ENCODE data around the gene VWA8.
"Not testable (repeated sequence)": the region's sequence is repeated elsewhere in the genome, so short reads cannot be mapped to it uniquely, and the experiment has no call there.

VWA8 gene

DNA sequence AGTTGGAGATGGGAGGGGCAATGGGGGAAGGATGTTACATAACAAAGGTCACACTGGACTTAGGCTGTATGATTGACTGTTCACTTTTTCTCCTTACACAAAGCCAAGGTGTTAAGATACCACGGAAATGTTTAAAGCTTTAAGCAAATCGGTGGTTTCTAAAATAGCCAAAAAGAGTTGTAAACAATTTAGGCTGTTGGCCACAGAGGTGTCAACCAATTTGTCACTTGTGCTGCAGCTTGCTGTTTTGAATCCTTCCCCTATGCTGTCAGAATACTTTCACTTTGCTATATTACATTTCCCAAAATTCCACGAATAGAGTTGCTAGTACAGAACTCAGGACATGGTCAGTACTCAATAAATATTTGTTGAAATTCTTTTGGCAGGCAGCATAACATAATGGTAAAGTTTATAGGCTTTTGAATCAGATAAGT lies 149.3 kb downstream of the VWA8 start:
- DNase-seq (ENCODE audit: low read depth in 3 of 3, low spot score in 1 of 3): no peak

DNA sequence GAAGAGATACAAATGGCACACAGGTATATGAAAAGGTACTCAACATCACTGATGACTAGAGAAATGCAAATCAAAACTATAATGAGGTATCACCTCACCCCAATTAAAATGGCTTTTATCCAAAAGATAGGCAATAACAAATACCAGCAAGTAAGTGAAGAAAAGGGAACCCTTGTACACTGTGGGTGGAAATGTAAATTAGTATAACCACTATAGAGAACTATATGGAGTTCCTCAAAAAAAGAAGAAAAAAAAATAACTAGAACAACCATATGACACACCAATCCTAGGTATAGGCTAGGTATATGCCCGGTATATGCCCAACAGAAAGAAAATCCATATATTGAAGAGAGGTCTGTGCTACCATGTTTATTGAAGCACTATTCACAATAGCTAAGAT lies 150.9 kb downstream of the VWA8 start:
- DNase-seq (ENCODE audit: low read depth in 3 of 3, low spot score in 1 of 3): no peak

DNA sequence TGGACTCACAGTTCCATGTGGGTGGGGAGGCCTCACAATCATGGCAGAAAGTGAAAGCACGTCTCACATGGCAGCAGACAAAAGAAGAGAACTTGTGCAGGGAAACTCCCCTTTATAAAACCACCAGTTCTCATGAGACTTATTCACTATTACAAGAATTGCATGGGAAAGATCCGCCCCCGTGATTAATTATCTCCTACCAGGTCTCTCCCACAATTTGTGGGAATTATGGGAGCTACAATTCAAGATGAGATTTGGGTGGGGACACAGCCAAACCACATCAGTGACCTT lies 157.5 kb downstream of the VWA8 start:
- not testable (repeated sequence) for DNase-seq (ENCODE audit: low read depth in 3 of 3, low spot score in 1 of 3)

DNA sequence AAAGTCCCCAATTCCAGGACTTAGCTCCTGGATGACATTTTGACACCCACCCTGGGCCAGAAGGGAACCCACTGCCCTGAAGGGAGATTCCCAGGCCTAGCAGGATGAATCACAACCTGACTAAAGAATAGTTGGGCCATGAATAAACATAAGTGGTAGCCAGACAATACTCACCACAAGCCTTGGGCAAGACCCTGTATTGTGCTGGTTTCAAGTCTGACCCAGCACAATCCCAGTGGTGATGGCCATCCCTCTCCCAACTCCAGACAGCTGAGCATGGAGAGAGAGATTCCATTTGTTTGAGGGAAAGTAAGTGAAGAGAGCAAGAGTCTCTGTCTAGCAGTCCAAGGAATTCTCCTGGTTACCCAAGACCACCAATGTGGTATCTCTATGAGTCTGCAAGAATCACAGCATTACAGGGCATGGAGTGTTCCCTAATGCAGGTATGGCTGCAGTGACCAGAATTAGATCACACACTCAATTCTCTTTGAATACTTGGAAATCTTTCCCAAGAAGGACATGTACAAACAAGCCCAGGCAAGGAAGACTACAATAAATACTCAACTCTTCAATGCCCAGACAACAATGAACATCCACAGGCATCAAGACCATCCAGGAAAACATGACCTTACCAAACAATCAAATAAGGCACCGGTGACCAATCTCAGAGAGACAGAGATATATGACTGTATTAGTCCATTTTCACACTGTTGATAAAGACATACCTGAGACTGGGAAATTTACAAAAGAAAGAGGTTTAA lies 158.0 kb downstream of the VWA8 start:
- DNase-seq (ENCODE audit: low read depth in 3 of 3, low spot score in 1 of 3): no peak

DNA sequence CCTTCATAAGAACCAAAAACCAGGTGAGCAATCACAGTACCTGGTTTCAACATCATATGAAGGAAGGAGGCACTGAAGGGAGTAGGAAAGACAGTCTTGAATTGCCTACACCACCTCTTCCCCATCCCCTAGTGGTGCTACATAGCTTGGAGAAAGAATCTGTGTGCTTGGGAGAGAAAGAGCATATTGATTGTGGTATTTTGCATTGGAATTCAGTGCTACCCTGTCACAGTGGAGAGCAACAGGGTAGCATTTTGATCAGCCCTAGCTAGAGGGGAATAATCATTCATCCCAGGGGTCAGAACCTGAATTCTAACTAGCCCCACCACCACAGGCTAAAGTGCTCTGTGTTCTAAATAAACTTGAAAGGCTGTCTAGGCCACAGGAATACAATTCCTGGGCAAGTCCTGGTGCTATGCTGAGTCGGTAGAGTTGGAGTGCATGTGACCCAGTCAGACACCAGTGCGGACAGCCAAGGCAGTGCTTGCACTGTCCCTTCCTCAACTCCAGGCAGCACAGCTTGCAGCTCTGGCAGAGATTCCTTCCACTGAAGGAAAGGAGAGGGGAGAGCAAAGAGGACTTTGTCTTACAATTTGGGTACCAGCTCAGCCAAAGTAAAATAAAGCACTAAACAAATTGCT lies 158.7 kb downstream of the VWA8 start:
- no peak for DNase-seq (ENCODE audit: low read depth in 3 of 3, low spot score in 1 of 3)

DNA sequence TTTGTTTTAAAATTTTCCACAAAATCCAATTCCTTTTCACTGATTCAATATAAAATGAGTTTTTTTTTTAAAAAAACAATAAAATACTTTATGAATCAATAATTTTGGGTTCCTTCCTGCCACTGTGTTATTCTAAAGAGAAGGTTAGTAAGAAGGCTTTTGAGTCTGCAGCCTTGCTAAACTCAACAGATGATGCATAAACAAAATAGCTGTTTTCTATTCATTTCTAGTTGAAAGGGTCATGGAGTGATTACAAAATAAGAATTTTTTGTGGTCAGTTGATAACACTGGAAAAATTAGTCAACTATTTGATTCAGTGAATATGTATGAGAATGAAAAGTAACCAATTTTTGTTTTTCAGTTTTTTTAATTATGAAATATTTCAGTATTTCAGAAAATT lies 169.9 kb downstream of the VWA8 start:
- DNase-seq (ENCODE audit: low read depth in 3 of 3, low spot score in 1 of 3): no peak

DNA sequence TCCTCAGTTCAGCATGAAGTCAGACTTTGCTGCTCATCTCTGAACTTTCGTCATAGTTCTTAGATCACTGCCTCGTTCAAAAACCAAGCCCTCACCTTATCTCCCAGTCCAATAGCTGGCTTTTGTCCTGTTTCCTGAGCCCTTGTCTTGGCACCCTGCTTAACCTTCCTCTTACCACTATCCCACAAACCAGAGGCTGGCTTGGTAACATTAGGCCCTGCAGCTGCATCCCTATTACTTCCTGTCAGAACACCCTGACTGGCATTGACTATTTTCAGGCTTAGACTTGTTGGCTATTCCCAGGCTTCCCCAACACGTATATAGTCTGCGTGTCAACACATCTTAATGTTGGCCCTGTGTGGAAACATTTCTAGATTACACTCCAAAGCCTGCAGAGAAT lies 172.4 kb downstream of the VWA8 start:
- DNase-seq (ENCODE audit: low read depth in 3 of 3, low spot score in 1 of 3): no peak

DNA sequence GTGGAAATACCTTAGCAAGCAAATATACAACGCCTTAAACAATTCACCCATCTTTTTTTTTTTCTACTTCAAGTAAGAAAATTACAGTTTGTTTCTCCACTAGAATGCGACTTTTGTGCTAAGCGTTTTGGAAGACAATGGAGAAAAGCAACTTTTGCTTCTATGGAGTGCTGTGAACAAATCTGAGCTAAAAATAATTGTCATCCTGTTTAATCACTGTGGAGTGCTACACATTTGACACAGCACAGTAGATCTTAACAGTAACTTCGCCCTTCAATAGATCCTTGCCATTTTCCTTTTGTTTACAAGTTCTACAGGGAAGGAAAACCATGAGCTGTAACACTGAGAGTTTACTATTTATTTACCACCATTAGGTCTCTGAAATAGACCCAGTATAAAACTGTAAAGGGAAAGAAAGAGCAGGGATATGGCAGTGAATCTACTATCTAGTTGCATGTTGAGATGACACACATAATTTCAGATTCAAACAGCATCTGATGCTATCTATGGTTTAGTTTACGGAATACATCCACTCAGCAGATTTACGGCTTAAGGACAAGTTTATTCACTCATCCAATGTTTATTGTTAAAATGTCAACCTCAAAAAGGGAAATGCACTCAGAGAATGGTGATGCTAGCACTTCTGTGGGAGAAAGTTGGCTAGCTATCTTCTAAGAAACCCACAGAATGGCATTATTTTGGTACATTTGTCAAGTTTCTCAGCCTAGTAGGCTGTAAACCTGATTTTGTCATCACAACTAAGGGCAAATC lies 175.3 kb downstream of the VWA8 start:
- DNase-seq (ENCODE audit: low read depth in 3 of 3, low spot score in 1 of 3): no peak

DNA sequence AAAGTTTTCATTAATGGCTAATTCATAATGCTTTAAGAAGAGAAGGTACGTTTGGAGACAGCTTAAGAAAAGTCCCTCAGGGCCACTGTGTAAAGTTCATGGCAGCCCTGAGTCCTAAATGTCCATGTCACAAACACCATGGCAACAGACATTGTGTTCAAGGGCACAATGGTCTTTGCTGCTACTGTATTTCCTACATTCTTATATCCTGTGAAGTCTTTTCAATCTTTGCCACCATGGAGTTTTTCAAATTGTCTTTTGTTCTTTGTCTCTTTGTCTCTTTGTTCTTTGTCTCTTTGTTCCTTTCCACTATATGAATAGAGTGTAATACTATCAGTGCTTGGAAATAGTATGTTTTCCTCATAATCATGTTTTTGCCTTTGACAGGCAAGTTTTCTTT lies 178.8 kb downstream of the VWA8 start:
- DNase-seq (ENCODE audit: low read depth in 3 of 3, low spot score in 1 of 3): no peak

DNA sequence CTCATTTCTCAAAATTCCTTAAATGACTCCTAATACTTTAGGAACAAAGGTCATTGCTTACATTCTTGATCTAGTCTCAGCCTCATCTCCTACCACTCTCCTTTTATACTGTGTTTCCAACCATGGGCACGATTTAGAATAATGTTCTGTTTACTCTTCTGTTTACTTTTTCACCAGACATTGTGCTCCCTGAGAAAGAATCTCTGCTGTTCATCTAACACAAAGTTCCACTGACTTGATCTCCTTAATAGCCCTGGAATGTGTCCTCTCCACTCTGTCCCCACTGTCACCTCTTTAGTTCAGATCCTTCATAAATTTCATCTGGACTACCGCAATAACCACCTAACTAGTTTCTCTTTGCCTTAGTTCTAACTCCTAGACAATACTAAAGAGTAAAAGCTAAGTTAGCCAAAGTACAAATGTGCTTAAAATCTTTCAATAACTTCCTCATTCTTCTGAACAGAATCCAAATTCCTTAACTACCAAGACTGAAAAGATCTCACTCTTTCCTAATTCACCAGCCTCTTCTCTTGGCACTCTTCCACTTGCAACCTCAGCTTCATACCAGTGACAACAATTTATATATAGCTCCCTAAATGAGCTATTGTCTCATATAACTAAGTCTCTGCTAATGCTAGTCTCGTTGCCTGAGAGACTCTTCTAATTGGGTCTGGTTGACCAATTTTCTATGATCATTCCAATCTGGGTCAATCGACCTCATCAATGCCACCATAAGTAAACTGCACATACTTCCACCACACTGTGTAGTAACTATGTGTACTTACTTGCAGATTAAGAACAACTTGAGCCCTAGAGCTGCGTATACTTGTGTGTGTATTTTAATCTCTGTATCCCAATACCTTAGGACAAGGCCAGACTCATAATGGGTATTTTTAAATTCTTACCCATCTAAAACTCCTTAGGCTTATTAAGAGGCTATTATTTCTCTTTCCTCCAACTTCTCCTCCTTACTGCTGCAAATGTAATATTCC lies 179.9 kb downstream of the VWA8 start:
- DNase-seq (ENCODE audit: low read depth in 3 of 3, low spot score in 1 of 3): no peak

DNA sequence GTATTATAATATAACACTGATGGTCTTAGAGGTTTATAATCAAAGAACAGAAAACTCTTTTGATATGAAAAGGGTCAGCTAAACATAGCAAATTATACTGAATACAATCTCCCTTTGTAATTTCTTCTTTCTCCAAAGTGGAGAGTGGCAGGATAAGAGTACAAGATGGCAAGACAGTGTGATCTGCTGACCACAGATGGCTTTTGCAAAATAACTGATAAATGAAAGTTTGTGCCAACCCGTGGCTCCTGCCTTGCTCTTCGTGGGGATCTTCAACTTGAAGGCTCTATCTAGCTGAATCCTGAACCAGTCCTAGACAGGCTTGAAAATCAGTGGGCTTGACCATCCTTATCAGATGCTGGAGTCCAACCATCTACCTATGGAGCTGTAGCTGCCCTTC lies 185.7 kb downstream of the VWA8 start:
- DNase-seq (ENCODE audit: low read depth in 3 of 3, low spot score in 1 of 3): no peak

DNA sequence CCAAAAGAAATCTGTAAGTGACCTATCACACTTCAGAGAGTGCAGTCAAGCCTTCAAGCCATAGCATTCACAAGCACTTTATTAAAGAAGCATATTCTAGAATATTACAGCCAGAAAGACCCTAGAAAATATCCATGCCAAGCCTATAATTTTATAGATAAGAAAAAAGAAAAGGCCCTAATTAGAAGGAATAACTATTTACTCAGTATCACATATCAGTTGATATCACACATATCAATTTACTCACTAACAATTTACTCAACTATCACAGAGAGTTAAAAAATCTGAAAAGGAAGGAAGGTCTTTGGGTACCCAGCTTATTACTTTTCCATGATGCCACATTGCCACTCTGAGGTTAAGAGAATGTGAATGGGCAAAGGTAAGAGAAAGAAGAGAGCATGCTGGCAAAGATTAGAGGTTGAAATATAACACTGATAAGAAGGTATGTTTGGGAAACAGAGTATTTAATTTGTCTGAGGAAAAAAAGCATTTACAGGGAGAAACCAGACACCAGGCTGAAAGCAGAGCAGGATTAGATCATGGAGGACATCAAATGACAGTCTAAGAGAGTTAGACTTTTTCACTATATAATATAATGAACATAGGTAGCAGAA lies 186.2 kb downstream of the VWA8 start:
- DNase-seq (ENCODE audit: low read depth in 3 of 3, low spot score in 1 of 3): no peak

DNA sequence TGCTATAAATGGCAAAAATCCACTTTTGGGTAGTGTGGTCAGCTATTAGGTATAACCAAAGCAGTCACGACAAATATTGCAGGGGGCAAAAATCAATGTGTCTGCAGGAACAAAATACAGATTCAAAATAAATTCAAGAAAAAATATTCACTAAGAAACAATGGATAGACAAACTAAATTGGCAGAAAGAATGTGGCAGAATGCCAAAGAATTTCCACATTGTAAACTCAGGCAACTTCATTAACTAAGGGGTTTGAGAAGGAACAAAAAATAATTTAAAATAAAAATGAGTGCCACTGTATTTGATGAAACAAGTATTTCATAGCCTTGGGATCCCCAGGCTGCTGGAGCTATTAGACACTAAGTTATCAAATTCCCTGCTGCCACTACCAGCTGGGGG lies 193.1 kb downstream of the VWA8 start:
- DNase-seq (ENCODE audit: low read depth in 3 of 3, low spot score in 1 of 3): no peak

DNA sequence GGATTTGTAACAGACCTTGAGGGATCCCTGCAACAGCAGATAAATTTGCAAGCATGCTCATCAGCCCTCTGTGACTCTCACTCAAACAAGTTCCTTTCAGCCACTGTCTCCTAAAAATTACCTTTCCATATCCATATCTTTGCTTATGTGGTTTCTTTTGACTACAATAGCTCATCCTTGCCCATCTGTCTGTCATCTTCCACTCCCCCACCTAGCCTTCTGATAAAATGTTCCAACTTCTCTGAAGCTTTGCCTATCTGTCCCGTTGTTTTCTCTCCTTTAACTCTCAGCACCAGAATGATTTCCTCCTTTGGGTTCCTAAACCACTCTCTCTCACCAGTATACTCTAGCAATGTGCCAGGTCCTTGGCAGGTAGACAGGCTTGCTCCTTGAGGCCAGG lies 194.5 kb downstream of the VWA8 start:
- DNase-seq (ENCODE audit: low read depth in 3 of 3, low spot score in 1 of 3): no peak

DNA sequence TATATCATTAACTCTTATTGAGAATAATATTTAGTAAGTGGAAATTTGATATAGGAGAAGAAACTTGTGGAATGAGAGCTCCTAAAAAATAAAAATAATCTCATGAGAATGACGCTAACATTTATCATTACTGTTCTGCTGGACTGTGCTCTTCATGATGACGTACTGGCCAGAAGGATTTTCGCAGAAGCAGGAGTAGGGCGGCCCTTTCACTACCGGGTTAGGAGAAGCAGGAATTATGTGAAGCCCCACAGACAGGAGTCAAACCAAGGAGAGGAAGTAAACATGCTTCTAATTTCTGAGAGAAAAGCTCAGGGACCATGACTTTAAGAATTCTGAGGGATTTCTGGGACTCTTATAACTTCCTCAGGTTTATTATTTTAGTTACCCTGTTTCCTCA lies 195.1 kb downstream of the VWA8 start:
- no peak for DNase-seq (ENCODE audit: low read depth in 3 of 3, low spot score in 1 of 3)

DNA sequence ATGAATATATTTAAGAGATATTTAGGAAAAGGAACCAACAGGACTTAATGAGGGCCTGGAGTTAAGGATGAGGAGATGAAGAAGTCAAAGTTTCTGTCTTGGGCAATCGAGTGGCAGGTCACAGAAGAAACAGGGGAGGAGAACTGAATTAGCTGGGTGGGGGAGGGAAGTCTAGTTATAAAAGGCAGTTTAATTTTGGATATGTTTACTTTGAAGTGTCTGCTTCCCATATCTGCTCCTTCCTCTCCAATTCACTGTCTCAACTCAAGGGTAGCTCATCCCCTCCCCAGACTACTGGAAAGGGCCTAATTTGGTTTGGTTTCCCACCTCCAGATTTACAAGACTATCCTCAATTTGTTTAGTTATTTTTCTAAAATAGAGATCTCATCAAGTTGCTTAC lies 195.9 kb downstream of the VWA8 start:
- DNase-seq (ENCODE audit: low read depth in 3 of 3, low spot score in 1 of 3): no peak

DNA sequence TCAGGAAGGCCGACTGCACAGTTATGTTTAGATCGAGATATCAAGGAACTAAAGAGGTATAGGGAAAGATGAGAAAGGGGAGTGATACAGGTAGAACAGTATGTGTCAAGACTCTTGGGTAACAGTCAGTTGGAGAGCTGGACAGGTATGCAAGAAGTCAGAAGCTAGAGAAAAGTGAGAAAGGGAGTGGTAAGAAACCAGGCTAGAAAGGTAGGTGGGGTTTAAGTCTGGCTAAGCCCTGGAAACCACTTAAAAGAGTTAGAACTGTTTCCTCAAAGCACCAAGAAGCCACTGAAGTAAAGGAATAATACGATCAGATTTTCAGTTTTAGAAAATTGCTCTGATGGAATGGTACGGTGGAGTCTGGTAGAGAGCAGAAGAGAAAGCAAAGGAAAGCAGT lies 196.4 kb downstream of the VWA8 start:
- no peak for DNase-seq (ENCODE audit: low read depth in 3 of 3, low spot score in 1 of 3)

DNA sequence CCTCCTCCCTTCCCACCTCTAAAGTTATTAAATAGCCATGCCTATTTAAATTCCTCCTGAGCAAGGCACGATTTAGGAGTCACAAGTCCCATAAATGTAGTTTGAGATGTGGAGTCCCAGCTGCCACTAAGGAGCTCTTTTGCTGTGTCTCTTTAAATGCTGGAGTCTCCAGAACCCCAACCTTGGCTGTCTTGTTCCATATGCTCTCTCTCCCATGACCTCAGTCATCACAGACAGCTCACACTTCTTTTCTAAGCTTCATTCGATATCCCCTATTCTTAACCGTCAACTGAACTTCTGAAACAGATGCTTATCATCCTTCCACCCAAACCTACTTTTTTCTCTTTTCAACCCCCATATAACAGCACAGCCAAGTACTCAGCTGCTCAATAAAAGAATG lies 197.1 kb downstream of the VWA8 start:
- DNase-seq (ENCODE audit: low read depth in 3 of 3, low spot score in 1 of 3): no peak

DNA sequence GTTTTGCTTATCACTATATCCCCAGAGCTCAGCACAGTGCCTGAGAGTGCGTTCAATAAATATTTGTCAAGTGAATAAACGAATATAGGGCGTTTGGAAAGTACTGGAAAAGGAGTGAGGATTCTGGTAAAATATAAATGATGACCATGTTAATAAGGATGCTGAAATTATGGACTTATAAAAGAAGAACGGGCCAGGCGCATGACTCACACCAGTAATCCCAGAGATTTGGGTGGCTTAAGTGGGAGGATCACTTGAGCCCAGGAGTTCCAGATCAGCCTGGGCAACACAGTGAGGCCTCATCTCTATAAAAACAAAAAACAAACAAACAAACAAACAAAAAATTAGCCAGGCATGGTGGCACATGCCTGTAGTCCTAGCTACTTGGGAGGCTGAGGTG lies 198.1 kb downstream of the VWA8 start:
- no peak for DNase-seq (ENCODE audit: low read depth in 3 of 3, low spot score in 1 of 3)

DNA sequence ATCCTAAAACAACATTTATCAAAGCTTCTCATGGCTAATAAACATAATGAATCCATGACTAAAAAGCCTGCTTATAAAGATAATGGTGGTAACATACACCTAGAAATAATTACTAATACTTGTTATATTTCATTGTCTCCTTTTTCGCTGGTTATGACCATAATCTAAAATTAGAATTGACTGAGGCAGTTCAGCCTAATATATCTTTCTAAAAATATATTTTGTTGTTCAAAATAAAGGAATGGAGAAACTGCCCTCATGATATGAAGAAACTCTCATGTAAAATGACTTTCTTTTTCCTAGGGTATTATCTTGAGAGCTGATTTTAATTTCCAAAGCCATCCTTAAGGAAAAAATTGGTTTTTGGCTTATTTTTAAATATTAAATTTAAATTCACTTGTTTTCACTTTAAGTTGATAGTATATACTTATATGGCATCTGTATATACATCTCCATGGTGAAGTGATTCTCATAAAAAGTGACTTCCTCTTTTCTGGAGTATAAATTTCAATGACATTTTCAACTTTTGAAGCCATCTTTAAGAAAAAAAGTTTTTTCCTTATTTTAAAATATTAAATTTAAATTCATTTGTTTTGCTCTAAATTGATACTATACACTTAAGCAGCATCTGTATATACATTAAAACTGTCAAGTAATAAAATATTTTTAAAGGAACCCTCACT lies 204.6 kb downstream of the VWA8 start:
- no peak for DNase-seq (ENCODE audit: low read depth in 3 of 3, low spot score in 1 of 3)
